GM12874 (cell line): Measurements from ENCODE around the gene ATXN3.

ENCODE experiments used
- TF ChIP-seq, protein P1 (sequence below): IDR thresholded peaks from 2 replicates; pipeline ENCODE4 v1.5.1; 2011; ENCODE audit warnings: low read depth, mild to moderate bottlenecking, control low read depth, low read length, moderate library complexity; ENCODE audit not compliant: insufficient read depth

Gene ATXN3

GRCh38 chr14:92012121-92012748, 94.1 kb downstream of the ATXN3 start:
- TF ChIP-seq, protein P1, sequence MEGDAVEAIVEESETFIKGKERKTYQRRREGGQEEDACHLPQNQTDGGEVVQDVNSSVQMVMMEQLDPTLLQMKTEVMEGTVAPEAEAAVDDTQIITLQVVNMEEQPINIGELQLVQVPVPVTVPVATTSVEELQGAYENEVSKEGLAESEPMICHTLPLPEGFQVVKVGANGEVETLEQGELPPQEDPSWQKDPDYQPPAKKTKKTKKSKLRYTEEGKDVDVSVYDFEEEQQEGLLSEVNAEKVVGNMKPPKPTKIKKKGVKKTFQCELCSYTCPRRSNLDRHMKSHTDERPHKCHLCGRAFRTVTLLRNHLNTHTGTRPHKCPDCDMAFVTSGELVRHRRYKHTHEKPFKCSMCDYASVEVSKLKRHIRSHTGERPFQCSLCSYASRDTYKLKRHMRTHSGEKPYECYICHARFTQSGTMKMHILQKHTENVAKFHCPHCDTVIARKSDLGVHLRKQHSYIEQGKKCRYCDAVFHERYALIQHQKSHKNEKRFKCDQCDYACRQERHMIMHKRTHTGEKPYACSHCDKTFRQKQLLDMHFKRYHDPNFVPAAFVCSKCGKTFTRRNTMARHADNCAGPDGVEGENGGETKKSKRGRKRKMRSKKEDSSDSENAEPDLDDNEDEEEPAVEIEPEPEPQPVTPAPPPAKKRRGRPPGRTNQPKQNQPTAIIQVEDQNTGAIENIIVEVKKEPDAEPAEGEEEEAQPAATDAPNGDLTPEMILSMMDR: no peak

GRCh38 chr14:92010644-92011043, 95.7 kb downstream of the ATXN3 start:
- TF ChIP-seq, protein P1: no peak

DNA sequence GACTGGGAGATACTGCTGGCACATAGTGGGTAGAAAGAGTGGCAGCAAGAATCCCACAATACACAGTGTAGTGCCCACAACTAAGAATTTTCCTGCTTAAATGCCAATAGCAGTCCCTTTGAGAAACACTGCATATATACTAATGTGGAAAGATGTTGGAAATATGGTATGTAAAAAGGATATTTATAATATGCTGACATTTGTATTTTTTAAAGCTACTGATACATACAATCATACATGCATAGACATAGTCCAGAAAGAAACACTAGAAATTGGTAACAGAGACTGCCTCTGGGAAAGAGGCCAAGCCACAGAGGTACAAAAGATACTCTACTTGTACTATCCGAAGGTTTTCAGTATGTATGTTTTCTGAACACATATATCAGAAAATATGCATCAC, 96.8 kb downstream of the ATXN3 start:
- TF ChIP-seq, protein P1: no peak
